HG03575 (cell line): ENCODE results near the gene NUP93.
"Not testable (repeated sequence)": the region's sequence is repeated elsewhere in the genome, so short reads cannot be mapped to it uniquely, and the experiment has no call there.

Source experiments
- ATAC-seq: cut with Tn5 transposase; IDR thresholded peaks from one replicate; pipeline ENCODE4 v1.9.1; 2021; ENCODE audit not compliant: unreplicated experiment, insufficient number of reproducible peaks, low FRiP score; ENCODE audit errors: extremely low read depth

Gene NUP93

DNA sequence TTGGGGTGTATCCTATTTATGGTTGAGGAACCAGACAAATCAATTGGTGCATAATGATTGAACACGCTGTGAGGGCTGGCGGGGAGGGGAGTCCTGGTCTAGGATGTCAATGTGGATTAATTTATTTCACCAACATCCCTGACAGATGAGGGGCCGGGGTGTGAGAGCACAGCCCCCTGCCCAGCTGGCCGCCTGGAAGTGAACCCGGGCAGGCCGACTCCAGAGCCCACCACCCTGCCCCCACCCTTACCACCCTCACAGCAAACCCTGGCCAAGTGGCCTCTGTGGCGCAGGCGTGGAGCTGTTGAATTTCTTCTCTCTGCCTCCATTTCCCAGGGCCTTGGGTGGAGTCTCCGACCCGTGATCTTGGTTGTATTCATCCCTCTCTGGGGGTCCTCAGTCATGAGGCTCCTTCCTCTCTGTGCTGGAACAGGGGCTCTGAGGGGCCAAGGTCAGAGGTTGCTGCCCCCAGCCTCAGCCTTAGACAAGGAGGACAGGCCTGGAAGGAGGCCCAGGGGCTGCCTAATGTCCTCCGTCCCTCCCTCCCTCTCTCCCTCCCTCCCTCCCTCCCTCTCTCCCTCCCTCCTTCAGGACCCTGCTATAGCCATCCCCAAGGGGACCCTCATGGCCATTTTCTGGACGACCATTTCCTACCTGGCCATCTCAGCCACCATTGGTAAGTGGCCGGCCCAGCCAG is 147.7 kb downstream of the NUP93 start:
- ATAC-seq, result no peak

DNA sequence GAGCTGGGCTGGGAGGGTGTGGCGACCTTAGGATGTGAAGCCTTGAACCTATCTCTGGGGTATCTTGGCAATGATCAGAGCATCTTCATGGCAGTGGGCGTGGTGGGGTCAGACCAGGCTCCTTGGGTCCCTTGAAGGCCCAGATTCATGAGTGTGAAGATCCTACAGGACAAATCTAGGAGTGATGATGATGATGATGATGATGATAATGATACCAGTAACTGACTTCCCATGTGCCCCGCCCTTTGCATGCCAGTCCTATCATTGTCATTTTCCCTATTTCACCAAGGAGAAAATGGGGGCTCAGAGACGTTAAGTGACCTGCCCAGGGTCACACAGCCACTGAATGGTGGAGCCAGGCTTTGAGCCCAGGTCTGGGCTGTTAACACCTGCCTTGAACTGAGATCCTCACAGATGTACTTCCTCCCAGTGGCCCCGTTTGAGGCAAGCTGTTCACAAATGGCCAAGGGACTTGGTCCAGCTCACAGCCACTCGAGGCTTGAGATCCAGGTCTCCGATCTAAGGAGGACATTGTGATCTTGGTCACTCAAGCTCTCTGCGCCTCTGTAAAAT is 148.4 kb downstream of the NUP93 start:
- no peak for ATAC-seq

DNA sequence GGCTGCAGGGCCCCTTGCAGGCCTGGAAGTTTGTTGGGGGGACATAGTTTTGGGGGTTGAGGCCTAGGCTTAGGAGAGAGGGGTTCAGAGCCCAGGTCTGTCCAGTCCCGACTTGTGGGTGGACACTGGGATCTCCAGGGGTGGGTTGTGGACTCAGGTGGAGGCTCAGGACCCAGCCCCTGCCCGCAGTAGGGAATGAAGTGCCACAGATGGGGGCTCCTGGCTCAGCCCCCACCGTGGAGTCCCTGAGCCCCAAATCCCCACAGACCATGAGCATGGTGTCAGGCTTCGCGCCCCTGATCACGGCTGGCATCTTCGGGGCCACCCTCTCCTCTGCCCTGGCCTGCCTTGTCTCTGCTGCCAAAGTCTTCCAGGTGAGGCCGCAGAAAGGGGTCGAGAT is 149.3 kb downstream of the NUP93 start:
- ATAC-seq, result no peak

DNA sequence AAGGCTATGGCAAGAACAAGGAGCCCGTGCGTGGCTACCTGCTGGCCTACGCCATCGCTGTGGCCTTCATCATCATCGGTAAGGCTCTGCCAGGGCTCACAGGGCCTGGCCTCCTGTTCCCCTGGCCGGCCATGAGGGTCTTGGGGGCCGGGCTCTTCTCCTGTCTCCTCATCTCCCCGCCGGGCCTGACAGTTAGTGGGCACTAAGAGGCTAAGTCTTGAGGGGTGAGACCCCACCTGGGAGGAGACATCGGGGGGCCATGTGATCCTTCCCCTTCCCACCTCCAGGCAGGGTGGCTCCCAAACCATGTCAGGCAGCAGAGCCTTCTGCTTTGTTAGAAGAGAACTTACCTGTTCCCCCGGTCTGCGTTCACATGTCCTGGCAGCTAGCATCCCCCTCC is 150.2 kb downstream of the NUP93 start:
- no peak for ATAC-seq

DNA sequence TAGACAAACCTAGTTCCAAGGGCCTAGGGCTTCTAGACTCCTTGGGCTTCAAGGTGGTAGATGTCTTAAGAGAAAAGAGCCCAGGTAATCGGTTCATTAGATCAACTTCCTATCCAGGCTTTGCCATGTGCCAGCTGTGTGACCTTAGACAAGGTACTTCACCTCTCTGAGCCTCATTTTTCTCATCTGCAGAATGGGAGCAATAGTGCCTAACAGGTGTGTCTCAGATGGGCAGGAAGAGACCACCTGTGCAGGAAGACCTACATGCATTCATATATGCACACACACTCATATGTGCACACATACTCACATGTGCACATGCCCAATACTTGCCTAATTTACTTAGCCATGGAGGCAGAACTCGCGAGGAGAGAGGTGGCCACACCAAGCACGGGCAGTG is 150.8 kb downstream of the NUP93 start:
- ATAC-seq, result no peak

DNA sequence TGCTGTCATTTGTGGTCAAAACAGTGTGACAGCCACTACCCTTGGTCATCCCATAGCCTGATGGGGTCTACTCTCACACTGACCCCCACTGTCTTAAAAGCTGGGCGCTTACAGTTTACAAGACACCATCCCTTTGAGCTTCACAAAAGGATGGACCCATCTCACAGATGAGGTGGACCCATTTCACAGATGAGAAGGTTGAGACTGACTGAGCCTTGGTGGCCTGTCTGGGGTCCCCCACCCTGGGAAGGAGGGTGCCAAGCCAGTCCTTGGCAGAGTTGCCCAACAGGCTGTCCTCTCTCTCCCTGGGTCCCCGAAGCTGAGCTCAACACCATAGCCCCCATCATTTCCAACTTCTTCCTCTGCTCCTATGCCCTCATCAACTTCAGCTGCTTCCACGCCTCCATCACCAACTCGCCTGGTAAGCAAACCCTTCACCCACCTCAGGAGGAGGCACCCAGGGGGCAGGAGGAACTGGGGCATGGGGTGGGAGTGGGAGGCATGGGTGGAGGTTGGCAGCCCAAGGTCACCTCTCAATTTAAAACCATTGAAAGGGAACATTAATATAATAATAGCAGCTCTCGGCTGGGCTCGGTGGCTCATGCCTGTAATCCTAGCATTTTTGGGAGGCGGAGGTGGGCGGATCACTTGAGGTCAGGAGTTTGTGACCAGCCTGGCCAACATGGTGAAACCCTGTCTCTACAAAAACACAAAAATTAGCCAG is 152.3 kb downstream of the NUP93 start:
- no peak for ATAC-seq

DNA sequence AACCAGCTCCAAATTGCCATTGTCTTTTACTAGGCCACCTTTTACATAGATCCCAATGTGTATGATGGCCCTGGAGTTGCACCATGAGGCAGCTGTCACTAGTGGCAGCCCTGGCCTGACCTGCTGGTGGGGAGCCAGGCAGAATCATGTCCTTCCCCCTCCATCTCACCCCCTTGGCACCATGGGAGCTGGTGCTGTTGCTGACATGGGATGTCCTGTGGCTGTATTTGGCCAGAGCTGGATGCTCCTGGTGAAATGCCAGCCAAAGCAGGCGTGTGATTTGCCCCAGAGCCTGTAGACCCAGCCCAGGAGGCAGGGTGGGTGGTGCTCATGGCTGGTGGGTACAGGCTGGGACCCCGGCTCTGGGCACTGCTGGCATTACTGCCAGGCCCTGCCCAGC is 153.7 kb downstream of the NUP93 start:
- no peak for ATAC-seq

DNA sequence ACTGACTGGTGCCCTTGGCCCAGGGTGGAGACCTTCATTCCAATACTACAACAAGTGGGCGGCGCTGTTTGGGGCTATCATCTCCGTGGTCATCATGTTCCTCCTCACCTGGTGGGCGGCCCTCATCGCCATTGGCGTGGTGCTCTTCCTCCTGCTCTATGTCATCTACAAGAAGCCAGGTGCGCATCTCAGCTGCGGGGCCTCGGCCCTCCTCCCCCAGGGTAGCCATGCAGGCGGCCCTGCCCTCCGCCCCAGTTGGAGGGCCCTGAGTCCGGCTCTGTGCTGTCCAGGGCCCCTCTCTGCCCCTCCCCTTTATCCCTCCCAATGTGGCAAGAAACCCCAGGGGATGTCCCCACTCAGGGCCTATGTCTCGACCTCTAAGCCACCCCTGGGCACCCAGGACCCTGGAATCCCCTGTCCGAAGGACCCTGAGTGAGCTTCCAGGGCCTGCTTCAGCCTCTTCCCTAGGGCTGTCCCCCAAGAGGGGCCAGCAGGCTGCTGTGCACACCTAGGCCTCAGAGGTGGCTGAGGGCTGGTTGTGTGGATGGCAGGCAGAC is 154.2 kb downstream of the NUP93 start:
- no peak for ATAC-seq

DNA sequence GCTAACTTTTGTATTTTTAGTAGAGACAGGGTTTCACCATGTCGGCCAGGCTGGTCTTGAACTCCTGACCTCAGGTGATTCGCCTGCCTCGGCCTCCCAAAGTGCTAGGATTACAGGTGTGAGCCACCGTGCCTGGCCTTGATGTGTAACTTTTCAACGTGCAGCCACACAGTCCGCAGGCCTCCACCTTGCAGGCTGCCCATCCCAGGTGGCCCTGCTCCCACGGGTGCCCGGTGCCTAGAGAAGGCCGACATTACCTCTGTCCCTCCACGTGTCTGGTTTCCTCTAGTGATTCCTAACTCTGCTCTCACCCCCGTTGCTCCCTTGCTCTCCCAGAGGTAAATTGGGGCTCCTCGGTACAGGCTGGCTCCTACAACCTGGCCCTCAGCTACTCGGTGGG is 155.0 kb downstream of the NUP93 start:
- ATAC-seq, result not testable (repeated sequence)

DNA sequence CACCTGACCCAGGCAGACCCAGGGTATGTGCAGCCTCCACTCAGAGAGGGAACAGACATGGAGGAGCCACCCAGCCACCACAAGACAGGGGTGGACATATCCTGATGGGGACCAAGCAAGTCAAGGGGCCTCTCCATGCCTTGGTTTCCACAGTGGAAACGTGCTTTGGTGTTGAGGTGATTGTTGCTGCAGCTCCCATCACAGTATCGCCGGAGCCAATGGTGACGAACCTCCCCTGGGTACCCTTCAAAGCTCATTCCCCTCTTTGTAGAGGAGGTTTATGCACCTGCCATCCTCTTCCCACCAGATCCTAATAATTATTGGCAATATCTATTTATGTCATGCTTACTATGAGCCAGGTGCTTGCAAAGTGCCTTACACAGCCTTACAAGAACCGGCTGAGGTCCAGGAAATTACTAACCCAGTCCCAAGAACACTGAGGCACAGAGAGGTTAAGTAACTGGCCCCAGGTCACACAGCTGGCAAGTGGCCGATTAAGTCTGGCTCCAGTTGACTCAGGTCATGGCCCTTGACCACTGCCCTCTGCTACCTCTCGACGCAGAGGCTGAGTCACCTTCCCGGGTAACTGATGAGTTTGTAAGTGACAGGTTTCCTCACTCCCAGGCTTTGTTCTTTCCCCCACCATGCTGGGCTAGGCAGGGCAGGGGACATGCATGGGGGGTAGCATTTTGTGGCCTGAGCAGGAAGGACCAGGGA is 155.7 kb downstream of the NUP93 start:
- ATAC-seq, result no peak

DNA sequence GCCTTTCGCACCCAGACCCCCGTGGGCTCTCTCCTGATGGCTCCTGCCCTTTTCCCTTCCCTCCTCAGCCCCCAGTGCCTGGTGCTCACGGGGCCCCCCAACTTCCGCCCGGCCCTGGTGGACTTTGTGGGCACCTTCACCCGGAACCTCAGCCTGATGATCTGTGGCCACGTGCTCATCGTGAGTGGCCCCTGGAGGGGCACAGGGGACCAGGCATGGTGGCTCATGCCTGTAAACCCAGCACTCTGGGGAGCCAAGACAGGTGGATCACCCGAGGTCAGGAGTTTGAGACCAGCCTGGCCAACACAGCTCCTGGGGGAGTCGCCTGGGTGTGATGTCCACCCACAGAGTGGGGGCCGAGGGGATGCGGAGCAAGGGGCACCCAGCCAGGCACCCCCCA is 156.4 kb downstream of the NUP93 start:
- no peak for ATAC-seq

DNA sequence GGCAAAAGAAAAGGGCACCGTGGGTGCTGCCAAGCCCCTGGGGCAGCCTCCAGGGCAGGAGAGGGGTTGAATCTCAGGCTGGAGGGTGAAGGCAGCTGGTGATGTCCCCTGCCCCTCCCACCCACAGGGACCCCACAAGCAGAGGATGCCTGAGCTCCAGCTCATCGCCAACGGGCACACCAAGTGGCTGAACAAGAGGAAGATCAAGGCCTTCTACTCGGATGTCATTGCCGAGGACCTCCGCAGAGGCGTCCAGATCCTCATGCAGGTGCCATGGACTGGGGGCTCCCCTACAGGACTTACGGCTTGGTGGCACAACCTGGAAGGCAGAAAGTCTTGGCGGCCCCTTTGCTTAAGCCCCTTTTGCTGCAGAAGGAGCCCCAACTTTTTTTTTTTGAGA is 156.9 kb downstream of the NUP93 start:
- ATAC-seq, result no peak

DNA sequence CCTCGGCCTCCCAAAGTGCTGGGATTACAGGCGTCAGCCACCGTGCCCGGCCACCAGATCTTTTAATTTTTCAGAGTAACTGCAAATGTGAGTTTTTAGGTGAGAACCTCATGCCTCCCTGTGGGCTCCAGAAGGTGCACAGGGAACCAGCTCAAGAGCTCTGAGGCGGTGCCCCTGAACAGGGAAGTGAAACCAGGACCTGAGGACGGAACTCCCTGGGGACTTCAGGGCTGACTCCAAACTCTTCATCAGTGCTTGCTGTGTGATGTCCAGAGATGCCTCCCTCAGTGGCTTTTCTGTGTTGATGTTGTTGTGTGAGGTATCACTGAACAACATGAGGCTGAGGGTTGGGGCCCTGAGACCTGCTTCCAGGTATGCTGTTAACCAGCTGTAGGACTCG is 158.9 kb downstream of the NUP93 start:
- peak; percentile 68 for ATAC-seq

DNA sequence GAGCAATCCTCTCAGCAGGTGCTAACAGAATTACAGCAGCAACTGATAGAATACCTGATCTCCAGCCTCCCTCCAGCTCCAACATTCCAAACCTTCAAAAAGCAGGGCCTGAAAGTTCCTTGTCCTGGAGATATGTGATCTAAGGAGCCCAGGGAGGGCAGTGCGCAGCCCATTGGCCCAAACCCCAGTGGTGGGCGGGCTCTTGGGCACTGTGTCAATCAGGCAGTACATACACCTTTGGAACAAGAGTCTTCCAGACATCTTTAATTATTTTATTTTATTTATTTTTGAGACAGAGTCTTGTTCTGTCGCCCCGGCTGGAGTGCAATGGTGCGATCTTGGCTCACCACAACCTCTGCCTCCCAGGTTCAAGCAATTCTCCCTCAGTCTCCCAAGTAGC is 159.3 kb downstream of the NUP93 start:
- ATAC-seq, result no peak

DNA sequence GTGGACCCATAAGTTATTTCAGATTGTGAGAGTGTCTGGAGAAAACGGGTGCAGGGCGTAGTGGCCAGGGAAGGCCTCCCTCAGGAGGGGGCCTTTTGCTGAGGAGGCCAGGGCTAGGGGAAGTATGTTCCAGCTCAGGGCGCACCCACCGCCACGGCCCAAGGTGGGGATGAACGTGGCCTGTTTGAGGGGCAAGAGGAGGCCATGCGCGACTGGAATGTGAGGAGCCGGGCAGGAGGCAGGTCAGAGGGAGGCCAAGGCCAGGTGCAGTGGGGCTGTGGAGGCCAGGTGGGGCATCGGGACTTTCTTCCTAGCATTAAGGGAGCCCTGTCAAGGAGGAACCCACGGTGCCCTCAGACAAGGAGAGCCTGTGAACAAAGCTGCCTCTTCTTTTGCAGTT is 161.8 kb downstream of the NUP93 start:
- ATAC-seq, result no peak

DNA sequence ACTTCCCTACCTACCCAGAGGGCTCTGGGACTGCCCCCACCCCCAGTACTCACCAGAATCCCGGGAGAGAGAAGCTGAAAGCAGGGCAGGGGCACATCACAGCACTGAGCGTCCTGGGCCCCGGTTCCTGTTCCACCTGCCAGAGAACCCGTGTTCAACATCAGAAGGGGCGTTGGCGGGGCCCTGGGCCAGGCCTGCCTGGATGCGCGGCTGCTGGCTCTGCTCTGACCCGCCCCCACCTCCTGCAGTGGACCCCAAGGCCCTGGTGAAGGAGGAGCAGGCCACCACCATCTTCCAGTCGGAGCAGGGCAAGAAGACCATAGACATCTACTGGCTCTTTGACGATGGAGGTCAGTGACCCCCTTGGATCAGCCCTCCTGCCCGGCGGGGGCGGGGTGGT is 162.8 kb downstream of the NUP93 start:
- ATAC-seq, result no peak

DNA sequence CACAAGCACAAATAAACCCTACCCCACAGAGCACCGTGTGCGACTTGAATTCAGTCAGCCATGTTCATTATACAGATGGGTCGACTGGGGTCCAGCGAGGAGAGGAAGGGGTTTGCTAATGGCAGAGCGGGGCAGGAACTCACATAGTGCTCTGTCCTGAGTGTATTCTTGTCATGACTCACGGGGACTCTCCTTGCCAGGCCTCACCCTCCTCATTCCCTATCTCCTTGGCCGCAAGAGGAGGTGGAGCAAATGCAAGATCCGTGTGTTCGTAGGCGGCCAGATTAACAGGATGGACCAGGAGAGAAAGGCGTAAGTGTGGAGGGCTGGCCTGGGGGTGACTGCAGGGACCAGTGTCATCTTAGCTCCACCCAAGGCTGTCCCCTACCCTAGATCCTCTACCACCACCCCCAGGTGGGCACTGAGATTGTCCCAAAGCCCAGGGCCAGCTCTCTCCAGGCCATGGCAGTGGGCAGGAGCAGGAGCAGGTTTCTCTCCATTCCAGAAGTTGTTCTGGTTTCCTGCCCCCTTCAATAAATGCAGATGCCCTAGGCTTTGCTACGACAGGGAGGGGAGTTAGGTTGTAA is 164.5 kb downstream of the NUP93 start:
- no peak for ATAC-seq

DNA sequence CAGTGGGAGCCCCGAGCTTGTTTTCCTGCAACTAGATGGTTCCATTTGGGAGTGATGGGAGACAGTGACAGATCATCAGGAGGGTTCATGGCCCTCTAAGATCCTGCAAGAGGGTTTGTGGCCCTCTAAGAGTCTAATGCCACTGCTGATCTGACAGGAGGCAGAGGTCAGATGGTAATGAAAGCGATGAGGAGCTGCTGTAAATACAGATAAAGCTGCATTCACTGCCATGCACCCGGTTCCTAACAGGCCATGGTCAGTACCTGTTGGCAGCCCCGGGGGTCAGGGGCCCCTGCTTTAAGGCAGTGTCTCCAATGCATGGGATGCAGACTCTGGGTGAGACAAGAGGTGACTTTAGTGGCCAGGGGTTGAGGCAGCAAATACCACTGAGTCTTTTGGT is 165.9 kb downstream of the NUP93 start:
- no peak for ATAC-seq

DNA sequence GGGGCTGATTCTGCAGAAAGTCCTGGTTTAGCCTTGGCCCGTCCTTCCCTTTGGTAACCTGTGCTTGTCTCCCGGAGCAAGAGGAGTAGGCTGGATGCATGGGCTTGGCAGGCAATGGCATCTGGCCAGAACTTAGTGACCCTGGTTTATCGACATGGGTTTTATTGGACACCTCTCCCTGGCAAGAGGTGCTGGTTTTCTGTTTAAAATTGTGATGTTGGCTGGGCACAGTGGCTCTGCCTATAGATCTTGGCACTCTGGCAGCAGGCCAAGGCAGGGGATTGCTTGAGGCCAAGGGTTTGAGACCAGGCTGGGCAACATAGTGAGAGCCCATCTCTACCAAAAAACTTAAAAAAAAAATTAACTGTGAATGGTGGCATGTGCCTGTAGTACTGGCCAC is 166.3 kb downstream of the NUP93 start:
- no peak for ATAC-seq
